C4-2B (cell line): ENCODE data around the gene SHISA7.

ENCODE experiments used
- ZFX ChIP-seq: fragments of 450-650 bp; IDR thresholded peaks from 2 replicates; pipeline ENCODE4 v1.6.1; 2017
- TF ChIP-seq, protein P1 (sequence below): fragments of 450-650 bp; conservative IDR thresholded peaks from 2 replicates; pipeline ENCODE4 v1.5.1; 2017; ENCODE audit warnings: mild to moderate bottlenecking

DNA sequence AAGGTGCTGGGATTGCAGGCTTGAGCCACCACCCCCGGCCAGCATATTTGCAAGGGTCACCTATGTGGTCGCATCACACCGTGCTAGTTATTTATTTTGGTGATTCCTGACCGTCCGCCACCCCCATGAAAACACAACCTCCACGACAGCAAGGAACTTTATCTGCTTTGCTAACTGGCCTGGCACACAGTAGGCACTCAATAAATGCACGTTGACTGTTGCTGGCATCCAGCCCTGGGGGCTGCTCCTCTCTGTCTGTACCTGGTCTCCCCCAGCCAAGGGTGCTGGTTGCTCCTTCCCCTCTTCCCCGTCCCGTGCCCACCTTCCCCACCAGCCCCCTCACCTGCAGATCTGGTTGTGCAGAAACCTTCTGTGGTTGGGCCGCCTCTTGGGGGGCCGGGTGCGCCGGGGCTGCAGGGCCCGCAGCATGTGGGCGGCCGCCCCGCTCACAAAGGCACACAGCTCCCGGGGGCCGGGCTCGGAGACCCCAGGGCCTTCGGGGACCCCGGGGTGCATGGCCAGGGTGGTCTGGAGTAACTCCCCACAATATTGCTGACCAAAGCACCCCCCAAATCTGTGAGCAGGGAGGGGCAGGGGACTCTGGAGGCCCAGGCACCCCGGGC lies 21.1 kb upstream of the SHISA7 start:
- TF ChIP-seq ZFX = no peak
- TF ChIP-seq, protein P1, sequence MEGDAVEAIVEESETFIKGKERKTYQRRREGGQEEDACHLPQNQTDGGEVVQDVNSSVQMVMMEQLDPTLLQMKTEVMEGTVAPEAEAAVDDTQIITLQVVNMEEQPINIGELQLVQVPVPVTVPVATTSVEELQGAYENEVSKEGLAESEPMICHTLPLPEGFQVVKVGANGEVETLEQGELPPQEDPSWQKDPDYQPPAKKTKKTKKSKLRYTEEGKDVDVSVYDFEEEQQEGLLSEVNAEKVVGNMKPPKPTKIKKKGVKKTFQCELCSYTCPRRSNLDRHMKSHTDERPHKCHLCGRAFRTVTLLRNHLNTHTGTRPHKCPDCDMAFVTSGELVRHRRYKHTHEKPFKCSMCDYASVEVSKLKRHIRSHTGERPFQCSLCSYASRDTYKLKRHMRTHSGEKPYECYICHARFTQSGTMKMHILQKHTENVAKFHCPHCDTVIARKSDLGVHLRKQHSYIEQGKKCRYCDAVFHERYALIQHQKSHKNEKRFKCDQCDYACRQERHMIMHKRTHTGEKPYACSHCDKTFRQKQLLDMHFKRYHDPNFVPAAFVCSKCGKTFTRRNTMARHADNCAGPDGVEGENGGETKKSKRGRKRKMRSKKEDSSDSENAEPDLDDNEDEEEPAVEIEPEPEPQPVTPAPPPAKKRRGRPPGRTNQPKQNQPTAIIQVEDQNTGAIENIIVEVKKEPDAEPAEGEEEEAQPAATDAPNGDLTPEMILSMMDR = no peak
